H9 (cell line): ENCODE data around the gene DBH. TPM values are rescaled to one million over a fixed set of nuclear protein-coding genes. Genes with fewer than 3 reads are reported as not detected.

Experiments
- DNase-seq: peaks from one replicate; pipeline ENCODE4 v3.0.0-alpha.2; 2017
- H2AFZ ChIP-seq: one replicate; pipeline ENCODE4 v1.6.1; 2013; ENCODE audit warnings: mild to moderate bottlenecking, low read length, control low read depth, moderate library complexity
- H2AK5ac ChIP-seq: 2 replicates; pipeline ENCODE4 v1.6.1; 2013; ENCODE audit warnings: low read length, control low read depth, mixed read lengths; ENCODE audit not compliant: insufficient read length
- H2BK120ac ChIP-seq: one replicate; pipeline ENCODE4 v1.6.1; 2013; ENCODE audit warnings: low read depth, mild to moderate bottlenecking, low read length, control low read depth, inconsistent platforms; ENCODE audit not compliant: poor library complexity, severe bottlenecking
- H2BK12ac ChIP-seq: 2 replicates; pipeline ENCODE4 v1.6.1; 2013; ENCODE audit warnings: low read length, control low read depth, mixed read lengths, low read depth; ENCODE audit not compliant: insufficient read length
- H2BK15ac ChIP-seq: 2 replicates; pipeline ENCODE4 v1.6.1; 2013; ENCODE audit warnings: low read depth, low read length, control low read depth
- H2BK20ac ChIP-seq: one replicate; pipeline ENCODE4 v1.6.1; 2013; ENCODE audit warnings: low read depth, mild to moderate bottlenecking, low read length, control low read depth, inconsistent platforms; ENCODE audit not compliant: poor library complexity, severe bottlenecking
- H2BK5ac ChIP-seq: 2 replicates; pipeline ENCODE4 v1.6.1; 2013; ENCODE audit warnings: low read length, control low read depth, mixed read lengths; ENCODE audit not compliant: insufficient read length
- H3K14ac ChIP-seq: 2 replicates; pipeline ENCODE4 v1.6.1; 2013; ENCODE audit warnings: low read length, control low read depth; ENCODE audit not compliant: insufficient read depth
- H3K18ac ChIP-seq: 2 replicates; pipeline ENCODE4 v1.6.1; 2013; ENCODE audit warnings: low read depth, mild to moderate bottlenecking, mixed read lengths, low read length, control low read depth; ENCODE audit not compliant: insufficient read length
- H3K23ac ChIP-seq: 2 replicates; pipeline ENCODE4 v1.6.1; 2013; ENCODE audit warnings: low read length, control low read depth, mixed read lengths, low read depth; ENCODE audit not compliant: insufficient read length
- H3K23me2 ChIP-seq: 2 replicates; pipeline ENCODE4 v1.6.1; 2013; ENCODE audit warnings: low read depth, mild to moderate bottlenecking, mixed read lengths, low read length, control low read depth; ENCODE audit not compliant: insufficient read length, poor library complexity, severe bottlenecking
- H3K27ac ChIP-seq: 2 replicates; pipeline ENCODE4 v1.5.1; 2013; ENCODE audit warnings: low read length, control low read depth, mixed read lengths, low read depth; ENCODE audit not compliant: insufficient read length
- H3K27me3 ChIP-seq: 2 replicates; pipeline ENCODE4 v1.6.1; 2013; ENCODE audit warnings: low read length, control low read depth, inconsistent platforms; ENCODE audit not compliant: insufficient read depth
- H3K4ac ChIP-seq: 2 replicates; pipeline ENCODE4 v1.6.1; 2013; ENCODE audit warnings: low read depth, mild to moderate bottlenecking, control low read depth, inconsistent platforms, low read length, moderate library complexity
- H3K4me1 ChIP-seq: 2 replicates; pipeline ENCODE4 v1.6.1; 2013; ENCODE audit warnings: low read length, control low read depth, inconsistent platforms; ENCODE audit not compliant: insufficient read depth
- H3K4me2 ChIP-seq: 2 replicates; pipeline ENCODE4 v1.6.1; 2013; ENCODE audit warnings: low read length, control low read depth, mixed read lengths; ENCODE audit not compliant: insufficient read length, insufficient read depth
- H3K56ac ChIP-seq: 2 replicates; pipeline ENCODE4 v1.6.1; 2013; ENCODE audit warnings: low read depth, mild to moderate bottlenecking, mixed read lengths, low read length, control low read depth; ENCODE audit not compliant: insufficient read length
- H3K79me1 ChIP-seq: 2 replicates; pipeline ENCODE4 v1.6.1; 2013; ENCODE audit warnings: low read depth, mild to moderate bottlenecking, moderate library complexity, low read length, control low read depth, inconsistent platforms; ENCODE audit not compliant: insufficient read depth, poor library complexity, severe bottlenecking
- H3K79me2 ChIP-seq: 2 replicates; pipeline ENCODE4 v1.6.1; 2013; ENCODE audit warnings: low read length, control low read depth, inconsistent platforms; ENCODE audit not compliant: insufficient read depth
- H3K9ac ChIP-seq: 2 replicates; pipeline ENCODE4 v1.6.1; 2013; ENCODE audit warnings: low read length, control low read depth, mixed read lengths; ENCODE audit not compliant: insufficient read length; ENCODE audit errors: extremely low read depth
- H3K9me3 ChIP-seq: one replicate; pipeline ENCODE4 v1.6.1; 2013; ENCODE audit warnings: low read depth, low read length, inconsistent platforms; ENCODE audit not compliant: control insufficient read depth
- H3T11ph ChIP-seq: one replicate; pipeline ENCODE4 v1.6.1; 2013; ENCODE audit warnings: mild to moderate bottlenecking, low read length, control low read depth, inconsistent platforms
- H4K20me1 ChIP-seq: one replicate; pipeline ENCODE4 v1.6.1; 2013; ENCODE audit not compliant: control insufficient read depth, insufficient read length, insufficient read depth
- H4K5ac ChIP-seq: 2 replicates; pipeline ENCODE4 v1.6.1; 2013; ENCODE audit warnings: low read depth, mild to moderate bottlenecking, mixed read lengths, low read length, control low read depth; ENCODE audit not compliant: insufficient read length
- H4K8ac ChIP-seq: replicated peaks from 2 replicates; pipeline ENCODE4 v1.6.1; 2013; ENCODE audit warnings: low read length, control low read depth, mixed read lengths, low read depth; ENCODE audit not compliant: insufficient read length
- H4K91ac ChIP-seq: 2 replicates; pipeline ENCODE4 v1.6.1; 2013; ENCODE audit warnings: low read depth, mild to moderate bottlenecking, moderate library complexity, mixed read lengths, low read length, control low read depth; ENCODE audit not compliant: insufficient read length
- H3K27ac Mint-ChIP-seq, 3 experiments: 2 replicates in 2 of 3; 3 replicates in 1 of 3; pipeline ENCODE4 v1.8.0; 2020 to 2021; ENCODE audit warnings: mixed read lengths in 3 of 3, mild to moderate bottlenecking in 1 of 3, moderate library complexity in 1 of 3
- H3K27me3 Mint-ChIP-seq: 2 replicates; pipeline ENCODE4 v1.8.0; 2021; ENCODE audit warnings: low read depth, mild to moderate bottlenecking, moderate library complexity, mixed read lengths
- H3K36me3 Mint-ChIP-seq, 3 experiments: 2 replicates in 2 of 3; 3 replicates in 1 of 3; pipeline ENCODE4 v1.8.0; 2020 to 2021; ENCODE audit warnings: low read depth in 3 of 3, mixed read lengths in 3 of 3; ENCODE audit not compliant: insufficient read depth in 1 of 3
- H3K4me1 Mint-ChIP-seq, 2 experiments: 2 replicates each; pipeline ENCODE4 v1.8.0; 2020; ENCODE audit warnings: mixed read lengths in 2 of 2
- H3K4me3 Mint-ChIP-seq, 2 experiments: 2 replicates in 1 of 2; 3 replicates in 1 of 2; pipeline ENCODE4 v1.8.0; 2020 to 2021; ENCODE audit warnings: mild to moderate bottlenecking in 2 of 2, mixed read lengths in 2 of 2, moderate library complexity in 1 of 2
- H3K9me3 Mint-ChIP-seq, 2 experiments: 2 replicates in 1 of 2; 3 replicates in 1 of 2; pipeline ENCODE4 v1.8.0; 2020; ENCODE audit warnings: mild to moderate bottlenecking in 2 of 2, mixed read lengths in 2 of 2, moderate library complexity in 1 of 2
- CTCF ChIP-seq: fragments of 200-600 bp; sonication (generic); conservative IDR thresholded peaks from 3 replicates; pipeline ENCODE4 v1.8.0; 2021; ENCODE audit warnings: antibody characterized with exemption, mild to moderate bottlenecking
- WGBS: extraction: QIAGEN DNeasy Blood & Tissue Kit; methylation state at CpG from one replicate; pipeline ENCODE4 v1.1.7; 2013; ENCODE audit warnings: missing lambda C conversion rate, low lambda C conversion rate, mixed read lengths; ENCODE audit not compliant: insufficient read length; ENCODE audit errors: extremely low coverage; 5-methylcytosine and 5-hydroxymethylcytosine counted together
- total RNA-seq: library from RNA; stranded (reverse); gene quantifications from 2 replicates; pipeline ENCODE4 v1.2.1, GENCODE V29; 2021

Gene DBH
- total RNA-seq, 1 experiment from 2014 or later = not detected

- Histone ChIP-seq H2BK20ac (no peak overlapping the region), H4K91ac (no peak overlapping the region), H3K27ac (no peak overlapping the region), H3K79me1 (no peaks in the 10 kb centered on the region), H2BK120ac (no peak overlapping the region), H3K4ac (no peak overlapping the region), H3K4me1 (no peaks in the 10 kb centered on the region), H3K9ac (no peak overlapping the region), H3K4me2 (no peak overlapping the region), H4K5ac (no peak overlapping the region), H2AK5ac (no peak overlapping the region), H3T11ph (no peak overlapping the region), H3K79me2 (no peaks in the 10 kb centered on the region), H3K9me3 (peaks cover 4% of the 10 kb centered on the region), H2BK12ac (no peak overlapping the region), H3K23ac (no peak overlapping the region), H3K18ac (no peak overlapping the region), H3K27me3 (no peaks in the 10 kb centered on the region), H3K23me2 (no peaks in the 10 kb centered on the region), H2BK15ac (no peak overlapping the region), H2BK5ac (no peak overlapping the region), H4K20me1 (no peaks in the 10 kb centered on the region), H3K14ac (no peak overlapping the region; the same call in 1 of the 2 replicates), H4K8ac (no peak overlapping the region), H3K56ac (no peak overlapping the region), H2AFZ (no peak overlapping the region)
- TF ChIP-seq CTCF = no peak
- DNase-seq = no peak
- Mint-ChIP-seq H3K27me3 (peaks cover 13% of the 10 kb centered on the region), H3K9me3 (peaks cover 19 to 22% of the 10 kb centered on the region in 2 experiments), H3K4me1 (peaks cover 5 to 22% of the 10 kb centered on the region in 2 experiments; a peak in 3 of 4 replicates), H3K4me3 (no peak overlapping the region), H3K27ac (peak overlapping the region in 1 of 3 experiments; percentile 67; a peak in 1 of 7 replicates), H3K36me3 (peaks cover 3 to 10% (median 10%) of the 10 kb centered on the region in 3 experiments; a peak in 6 of 7 replicates)
- no CpG with 5 or more reads among the region's 7 CpGs for WGBS
Observed at GRCh38 chr9:133600739-133601138, 35.4 kb upstream of the DBH start.
